ENCODE data around the gene TAF3.

Gene TAF3

DNA sequence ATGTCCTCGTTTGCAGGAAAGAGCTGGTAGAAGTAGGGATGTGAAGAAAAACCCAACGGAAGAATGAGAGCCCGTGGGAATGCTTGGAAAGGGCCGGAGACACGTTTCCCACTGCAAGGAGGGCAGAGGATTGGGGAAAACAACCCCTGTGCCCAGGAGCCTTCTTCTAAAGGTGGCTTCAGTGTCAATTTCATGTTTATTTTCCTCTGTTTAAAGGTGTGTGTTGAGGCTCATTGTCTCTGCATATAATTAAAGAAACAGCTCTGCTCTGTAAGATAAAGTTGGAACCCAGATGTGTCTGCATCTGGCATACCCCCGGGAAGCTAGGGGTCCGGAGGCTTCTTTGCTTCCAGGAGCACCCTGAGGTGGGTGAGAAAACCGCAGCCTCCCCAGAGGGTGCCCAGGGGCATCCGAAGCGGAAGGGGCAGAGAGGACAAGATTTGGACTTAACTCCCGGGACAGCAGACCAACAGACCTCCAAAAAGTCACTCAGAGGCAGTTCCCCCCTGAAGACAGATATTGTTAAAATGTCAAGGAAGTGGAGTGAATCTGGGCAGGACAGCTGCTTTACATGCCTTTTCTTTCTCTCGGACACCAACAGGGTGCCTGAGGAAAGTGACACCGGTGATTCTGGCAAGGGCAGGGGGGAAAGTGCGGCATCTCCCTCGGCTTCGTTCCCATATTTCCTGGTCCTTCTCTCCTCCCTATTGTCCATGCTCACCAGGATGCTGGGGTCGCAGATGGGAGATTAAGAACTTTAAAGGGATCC, 227.6 kb downstream of the TAF3 start:
- DNase-seq (ENCODE audit: low read depth in 2 of 2): no peak

- no peak for DNase-seq (ENCODE audit: low read depth in 2 of 2)
These were observed 229.4 kb downstream of the TAF3 start for GRCh38 chr10:8047452-8048280.

- no peak for DNase-seq (ENCODE audit: low read depth in 2 of 2)
These were observed 230.1 kb downstream of the TAF3 start for GRCh38 chr10:8048281-8049008.

DNA sequence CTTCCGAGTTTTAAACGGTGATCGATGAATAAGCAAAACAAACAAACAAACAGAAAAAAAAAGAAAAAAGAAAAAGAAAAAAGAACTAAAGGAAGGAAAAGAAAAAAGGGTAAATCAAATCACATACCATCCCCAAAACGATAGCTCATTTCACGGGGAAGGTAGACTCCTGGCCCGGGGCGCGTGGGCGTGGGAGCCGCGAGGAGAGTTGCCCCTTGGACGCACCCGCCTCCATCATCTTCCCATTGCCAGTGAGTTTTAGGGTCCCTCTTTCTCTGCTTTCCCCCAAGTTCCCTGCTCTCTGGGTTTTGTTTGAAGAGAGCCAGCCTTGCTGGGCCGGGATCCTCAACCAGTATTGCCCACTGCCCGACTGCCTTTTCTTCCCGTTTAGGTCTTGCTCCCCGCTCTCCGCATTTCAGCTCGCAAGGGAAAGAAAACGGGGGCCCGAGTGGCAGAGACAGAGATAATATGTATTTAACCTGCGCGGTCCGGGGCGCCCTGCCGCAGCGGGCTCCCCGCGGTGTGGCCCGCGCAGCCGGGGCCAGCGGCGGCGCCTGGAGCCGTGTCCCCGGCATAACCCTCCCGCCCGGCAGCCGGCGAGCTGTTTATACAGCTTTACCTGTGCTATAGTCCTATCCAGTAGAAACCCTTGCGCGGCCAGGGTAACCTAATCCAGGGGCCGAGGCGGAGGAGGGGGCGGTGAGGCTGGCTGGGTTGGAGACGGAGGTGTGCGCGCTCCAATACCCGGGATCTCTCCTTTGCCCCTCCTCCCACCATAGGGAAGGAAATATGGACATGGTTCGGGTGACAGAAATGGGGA, 230.9 kb downstream of the TAF3 start:
- DNase-seq (ENCODE audit: low read depth in 2 of 2): no peak

- DNase-seq (ENCODE audit: low read depth in 2 of 2): no peak
These were observed 231.7 kb downstream of the TAF3 start for GRCh38 chr10:8049865-8050555.

GRCh38 chr10:8050556-8051108, 232.3 kb downstream of the TAF3 start:
- no peak for DNase-seq (ENCODE audit: low read depth in 2 of 2)

- no peak for DNase-seq (ENCODE audit: low read depth in 2 of 2)
These were observed 233.0 kb downstream of the TAF3 start for GRCh38 chr10:8051109-8051821.

DNA sequence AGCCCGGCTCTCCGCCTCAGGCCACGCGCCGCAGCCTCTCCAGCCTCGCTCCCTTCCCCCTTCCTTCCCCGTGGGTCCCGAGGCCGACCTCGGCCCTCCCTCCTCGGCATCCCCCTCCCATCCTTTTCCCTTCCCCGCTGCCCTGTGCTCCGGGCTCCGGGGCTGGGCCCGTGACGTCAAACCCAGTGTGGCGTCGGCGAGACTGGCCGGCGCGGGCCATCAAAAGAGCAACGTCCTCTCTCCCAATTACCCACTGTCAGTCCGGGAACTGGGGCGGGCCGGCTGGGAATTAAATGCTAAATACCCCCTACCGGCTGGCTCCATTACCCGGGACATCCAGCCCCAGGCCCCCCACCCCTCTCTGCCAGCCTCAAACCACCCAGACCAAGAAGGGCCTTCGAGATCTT, 233.5 kb downstream of the TAF3 start:
- DNase-seq (ENCODE audit: low read depth in 2 of 2): no peak

DNA sequence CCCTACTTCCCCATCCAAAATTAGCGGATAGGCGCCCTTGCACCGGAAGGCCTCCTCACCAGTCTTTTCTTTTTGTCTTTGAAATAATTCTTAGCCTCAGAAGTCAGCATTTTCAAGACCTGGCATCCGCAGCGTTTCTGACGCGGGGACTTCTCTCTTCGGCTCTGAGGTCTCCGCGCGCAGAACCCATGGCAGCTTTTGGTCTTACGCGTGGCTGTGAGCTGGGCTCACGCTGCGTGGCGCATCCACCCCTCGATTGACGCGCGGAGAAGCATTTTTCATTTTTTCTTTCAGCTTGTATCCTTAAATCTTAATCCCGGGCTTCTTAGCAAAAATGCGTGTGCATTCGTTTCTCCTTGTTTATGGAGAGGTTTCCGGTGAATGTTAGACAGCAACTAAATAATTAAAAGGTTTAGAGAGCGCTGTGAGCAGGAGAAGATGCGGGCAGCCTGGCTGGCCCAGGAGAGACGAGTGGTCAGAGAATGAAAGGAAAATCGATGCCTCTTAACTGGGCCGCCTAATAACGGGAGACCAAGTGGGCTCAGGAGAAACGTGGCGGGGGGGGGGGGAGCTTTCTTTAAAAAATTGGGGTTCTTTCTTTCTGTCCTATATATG, 234.1 kb downstream of the TAF3 start:
- DNase-seq (ENCODE audit: low read depth in 2 of 2): no peak

GRCh38 chr10:8052956-8053445, 234.7 kb downstream of the TAF3 start:
- DNase-seq (ENCODE audit: low read depth in 2 of 2): no peak

DNA sequence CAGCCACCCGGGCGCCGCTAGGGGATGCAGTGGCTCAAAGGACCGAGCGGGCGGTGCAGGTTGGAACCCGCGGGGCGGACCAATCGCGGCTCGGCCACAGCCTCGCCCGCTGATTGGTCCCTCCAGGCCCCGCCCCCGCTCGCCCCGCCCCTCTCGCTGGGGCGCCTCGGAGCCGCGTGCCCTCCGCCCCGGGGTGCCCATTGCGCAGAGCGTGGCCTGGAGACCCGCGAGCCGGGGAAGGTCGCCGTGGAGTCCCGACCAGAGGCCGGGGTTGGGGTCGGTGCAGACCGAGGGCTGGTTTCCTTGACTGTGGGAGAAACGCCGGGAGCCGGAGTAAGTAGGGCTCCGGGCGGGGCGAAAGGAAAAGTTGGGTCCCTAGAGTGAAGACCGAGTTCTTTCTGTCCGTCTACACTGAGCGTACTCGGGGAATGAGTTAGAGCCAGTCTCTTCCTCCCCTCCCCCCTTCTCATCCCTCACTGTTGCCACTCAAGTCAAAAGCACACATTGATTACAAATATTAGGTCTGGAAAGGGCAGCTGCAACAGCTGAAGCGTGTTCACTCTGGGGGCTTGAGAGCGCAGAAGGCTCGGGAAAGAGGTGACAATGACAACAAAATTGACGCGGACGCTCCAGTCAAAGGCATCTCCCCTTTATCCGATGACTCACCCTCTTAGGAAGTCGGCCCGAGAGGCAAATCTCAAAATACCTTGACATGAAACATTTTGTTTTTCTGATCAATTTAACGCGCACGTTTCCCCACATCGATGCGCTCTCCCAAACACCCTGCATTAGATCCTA, 235.3 kb downstream of the TAF3 start:
- DNase-seq (ENCODE audit: low read depth in 2 of 2): peak; percentile 82 to 95

- no peak for DNase-seq (ENCODE audit: low read depth in 2 of 2)
These were observed 235.9 kb downstream of the TAF3 start for GRCh38 chr10:8054244-8054493.

- DNase-seq (ENCODE audit: low read depth in 2 of 2): peak in 1 of 2 donors; percentile 66
These were observed 236.4 kb downstream of the TAF3 start, which contains the start of gene GATA3 for GRCh38 chr10:8054494-8055407. TSS of gene GATA3 (plus strand) at chr10:8054688. CDS start at chr10:8055656, 968 bp downstream.

DNA sequence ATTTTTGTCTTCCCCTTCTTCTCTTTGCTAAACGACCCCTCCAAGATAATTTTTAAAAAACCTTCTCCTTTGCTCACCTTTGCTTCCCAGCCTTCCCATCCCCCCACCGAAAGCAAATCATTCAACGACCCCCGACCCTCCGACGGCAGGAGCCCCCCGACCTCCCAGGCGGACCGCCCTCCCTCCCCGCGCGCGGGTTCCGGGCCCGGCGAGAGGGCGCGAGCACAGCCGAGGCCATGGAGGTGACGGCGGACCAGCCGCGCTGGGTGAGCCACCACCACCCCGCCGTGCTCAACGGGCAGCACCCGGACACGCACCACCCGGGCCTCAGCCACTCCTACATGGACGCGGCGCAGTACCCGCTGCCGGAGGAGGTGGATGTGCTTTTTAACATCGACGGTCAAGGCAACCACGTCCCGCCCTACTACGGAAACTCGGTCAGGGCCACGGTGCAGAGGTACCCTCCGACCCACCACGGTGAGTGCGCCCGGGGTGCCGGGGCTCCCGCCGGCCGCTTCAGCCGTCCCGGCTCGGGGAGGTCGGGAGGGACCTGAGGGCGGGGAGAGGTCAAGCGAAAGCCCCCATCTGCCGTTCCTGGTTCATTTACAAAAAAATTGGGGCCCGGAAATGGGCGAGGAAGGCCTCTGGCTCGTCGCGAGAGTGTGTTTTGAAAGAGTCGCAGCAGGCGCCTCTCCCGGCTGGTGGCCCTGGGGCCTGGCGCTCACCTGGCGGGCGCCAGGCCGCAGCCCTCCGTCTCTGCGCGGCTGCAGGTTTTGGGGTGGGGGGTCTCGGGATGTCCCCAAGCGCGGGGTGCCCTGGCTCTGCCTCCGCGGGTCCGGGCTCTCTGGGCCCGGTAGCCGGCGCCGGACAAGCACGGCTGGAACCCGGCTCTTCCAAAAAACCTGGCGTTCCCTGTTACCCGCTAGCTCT, 237.4 kb downstream of the TAF3 start:
- no peak for DNase-seq (ENCODE audit: low read depth in 2 of 2)

GRCh38 chr10:8056378-8056777, 238.1 kb downstream of the TAF3 start:
- DNase-seq (ENCODE audit: low read depth in 2 of 2): no peak

DNA sequence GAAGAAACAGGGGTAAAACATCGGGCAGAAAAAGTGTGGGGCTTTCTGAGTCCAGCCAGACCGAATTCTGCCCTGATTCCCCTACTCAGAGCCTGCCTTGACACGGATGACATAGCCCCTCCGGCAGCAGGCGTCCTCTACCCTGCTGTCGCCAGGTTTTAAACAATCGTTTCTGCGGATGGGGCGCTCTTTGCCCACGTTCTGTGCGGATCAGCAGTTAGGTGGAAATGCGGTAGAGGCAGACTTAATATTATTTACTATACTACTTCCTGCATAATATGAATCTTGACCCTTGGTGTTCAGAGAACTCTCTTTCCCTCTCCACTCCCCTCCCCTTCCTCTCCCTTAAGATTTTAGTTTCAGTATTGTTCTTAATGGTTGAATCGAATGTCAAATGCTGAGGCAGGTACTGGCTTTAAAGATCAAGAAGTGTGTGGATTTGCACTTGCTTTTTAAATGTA, 238.6 kb downstream of the TAF3 start:
- no peak for DNase-seq (ENCODE audit: low read depth in 2 of 2)

Data from stimulated activated CD8-positive, alpha-beta memory T cell treated with anti-CD3 and anti-CD28 coated beads, Interleukin-7, amount 100 ng/mL, for 1 hour (primary cell).